H9 (cell line): ENCODE results near the gene PRKAR1A. TPM values are rescaled to one million over a fixed set of nuclear protein-coding genes. Genes with fewer than 3 reads are reported as not detected.

ENCODE experiments used
- DNase-seq: peaks from one replicate; pipeline ENCODE4 v3.0.0-alpha.2; 2017
- H2AFZ ChIP-seq: one replicate; pipeline ENCODE4 v1.6.1; 2013; ENCODE audit warnings: mild to moderate bottlenecking, low read length, control low read depth, moderate library complexity
- H2AK5ac ChIP-seq: 2 replicates; pipeline ENCODE4 v1.6.1; 2013; ENCODE audit warnings: low read length, control low read depth, mixed read lengths; ENCODE audit not compliant: insufficient read length
- H2BK120ac ChIP-seq: one replicate; pipeline ENCODE4 v1.6.1; 2013; ENCODE audit warnings: low read depth, mild to moderate bottlenecking, low read length, control low read depth, inconsistent platforms; ENCODE audit not compliant: poor library complexity, severe bottlenecking
- H2BK12ac ChIP-seq: 2 replicates; pipeline ENCODE4 v1.6.1; 2013; ENCODE audit warnings: low read length, control low read depth, mixed read lengths, low read depth; ENCODE audit not compliant: insufficient read length
- H2BK15ac ChIP-seq: 2 replicates; pipeline ENCODE4 v1.6.1; 2013; ENCODE audit warnings: low read depth, low read length, control low read depth
- H2BK20ac ChIP-seq: one replicate; pipeline ENCODE4 v1.6.1; 2013; ENCODE audit warnings: low read depth, mild to moderate bottlenecking, low read length, control low read depth, inconsistent platforms; ENCODE audit not compliant: poor library complexity, severe bottlenecking
- H2BK5ac ChIP-seq: 2 replicates; pipeline ENCODE4 v1.6.1; 2013; ENCODE audit warnings: low read length, control low read depth, mixed read lengths; ENCODE audit not compliant: insufficient read length
- H3K14ac ChIP-seq: 2 replicates; pipeline ENCODE4 v1.6.1; 2013; ENCODE audit warnings: low read length, control low read depth; ENCODE audit not compliant: insufficient read depth
- H3K18ac ChIP-seq: 2 replicates; pipeline ENCODE4 v1.6.1; 2013; ENCODE audit warnings: low read depth, mild to moderate bottlenecking, mixed read lengths, low read length, control low read depth; ENCODE audit not compliant: insufficient read length
- H3K23ac ChIP-seq: 2 replicates; pipeline ENCODE4 v1.6.1; 2013; ENCODE audit warnings: low read length, control low read depth, mixed read lengths, low read depth; ENCODE audit not compliant: insufficient read length
- H3K23me2 ChIP-seq: 2 replicates; pipeline ENCODE4 v1.6.1; 2013; ENCODE audit warnings: low read depth, mild to moderate bottlenecking, mixed read lengths, low read length, control low read depth; ENCODE audit not compliant: insufficient read length, poor library complexity, severe bottlenecking
- H3K27ac ChIP-seq: 2 replicates; pipeline ENCODE4 v1.5.1; 2013; ENCODE audit warnings: low read length, control low read depth, mixed read lengths, low read depth; ENCODE audit not compliant: insufficient read length
- H3K27me3 ChIP-seq: 2 replicates; pipeline ENCODE4 v1.6.1; 2013; ENCODE audit warnings: low read length, control low read depth, inconsistent platforms; ENCODE audit not compliant: insufficient read depth
- H3K4ac ChIP-seq: 2 replicates; pipeline ENCODE4 v1.6.1; 2013; ENCODE audit warnings: low read depth, mild to moderate bottlenecking, control low read depth, inconsistent platforms, low read length, moderate library complexity
- H3K4me1 ChIP-seq: 2 replicates; pipeline ENCODE4 v1.6.1; 2013; ENCODE audit warnings: low read length, control low read depth, inconsistent platforms; ENCODE audit not compliant: insufficient read depth
- H3K4me2 ChIP-seq: 2 replicates; pipeline ENCODE4 v1.6.1; 2013; ENCODE audit warnings: low read length, control low read depth, mixed read lengths; ENCODE audit not compliant: insufficient read length, insufficient read depth
- H3K56ac ChIP-seq: 2 replicates; pipeline ENCODE4 v1.6.1; 2013; ENCODE audit warnings: low read depth, mild to moderate bottlenecking, mixed read lengths, low read length, control low read depth; ENCODE audit not compliant: insufficient read length
- H3K79me1 ChIP-seq: 2 replicates; pipeline ENCODE4 v1.6.1; 2013; ENCODE audit warnings: low read depth, mild to moderate bottlenecking, moderate library complexity, low read length, control low read depth, inconsistent platforms; ENCODE audit not compliant: insufficient read depth, poor library complexity, severe bottlenecking
- H3K79me2 ChIP-seq: 2 replicates; pipeline ENCODE4 v1.6.1; 2013; ENCODE audit warnings: low read length, control low read depth, inconsistent platforms; ENCODE audit not compliant: insufficient read depth
- H3K9ac ChIP-seq: 2 replicates; pipeline ENCODE4 v1.6.1; 2013; ENCODE audit warnings: low read length, control low read depth, mixed read lengths; ENCODE audit not compliant: insufficient read length; ENCODE audit errors: extremely low read depth
- H3K9me3 ChIP-seq: one replicate; pipeline ENCODE4 v1.6.1; 2013; ENCODE audit warnings: low read depth, low read length, inconsistent platforms; ENCODE audit not compliant: control insufficient read depth
- H3T11ph ChIP-seq: one replicate; pipeline ENCODE4 v1.6.1; 2013; ENCODE audit warnings: mild to moderate bottlenecking, low read length, control low read depth, inconsistent platforms
- H4K20me1 ChIP-seq: one replicate; pipeline ENCODE4 v1.6.1; 2013; ENCODE audit not compliant: control insufficient read depth, insufficient read length, insufficient read depth
- H4K5ac ChIP-seq: 2 replicates; pipeline ENCODE4 v1.6.1; 2013; ENCODE audit warnings: low read depth, mild to moderate bottlenecking, mixed read lengths, low read length, control low read depth; ENCODE audit not compliant: insufficient read length
- H4K8ac ChIP-seq: replicated peaks from 2 replicates; pipeline ENCODE4 v1.6.1; 2013; ENCODE audit warnings: low read length, control low read depth, mixed read lengths, low read depth; ENCODE audit not compliant: insufficient read length
- H4K91ac ChIP-seq: 2 replicates; pipeline ENCODE4 v1.6.1; 2013; ENCODE audit warnings: low read depth, mild to moderate bottlenecking, moderate library complexity, mixed read lengths, low read length, control low read depth; ENCODE audit not compliant: insufficient read length
- H3K27ac Mint-ChIP-seq, 3 experiments: 2 replicates in 2 of 3; 3 replicates in 1 of 3; pipeline ENCODE4 v1.8.0; 2020 to 2021; ENCODE audit warnings: mixed read lengths in 3 of 3, mild to moderate bottlenecking in 1 of 3, moderate library complexity in 1 of 3
- H3K27me3 Mint-ChIP-seq: 2 replicates; pipeline ENCODE4 v1.8.0; 2021; ENCODE audit warnings: low read depth, mild to moderate bottlenecking, moderate library complexity, mixed read lengths
- H3K36me3 Mint-ChIP-seq, 3 experiments: 2 replicates in 2 of 3; 3 replicates in 1 of 3; pipeline ENCODE4 v1.8.0; 2020 to 2021; ENCODE audit warnings: low read depth in 3 of 3, mixed read lengths in 3 of 3; ENCODE audit not compliant: insufficient read depth in 1 of 3
- H3K4me1 Mint-ChIP-seq, 2 experiments: 2 replicates each; pipeline ENCODE4 v1.8.0; 2020; ENCODE audit warnings: mixed read lengths in 2 of 2
- H3K4me3 Mint-ChIP-seq, 2 experiments: 2 replicates in 1 of 2; 3 replicates in 1 of 2; pipeline ENCODE4 v1.8.0; 2020 to 2021; ENCODE audit warnings: mild to moderate bottlenecking in 2 of 2, mixed read lengths in 2 of 2, moderate library complexity in 1 of 2
- H3K9me3 Mint-ChIP-seq, 2 experiments: 2 replicates in 1 of 2; 3 replicates in 1 of 2; pipeline ENCODE4 v1.8.0; 2020; ENCODE audit warnings: mild to moderate bottlenecking in 2 of 2, mixed read lengths in 2 of 2, moderate library complexity in 1 of 2
- CTCF ChIP-seq: fragments of 200-600 bp; sonication (generic); conservative IDR thresholded peaks from 3 replicates; pipeline ENCODE4 v1.8.0; 2021; ENCODE audit warnings: antibody characterized with exemption, mild to moderate bottlenecking
- WGBS: extraction: QIAGEN DNeasy Blood & Tissue Kit; methylation state at CpG from one replicate; pipeline ENCODE4 v1.1.7; 2013; ENCODE audit warnings: missing lambda C conversion rate, low lambda C conversion rate, mixed read lengths; ENCODE audit not compliant: insufficient read length; ENCODE audit errors: extremely low coverage; 5-methylcytosine and 5-hydroxymethylcytosine counted together
- total RNA-seq: library from RNA; stranded (reverse); gene quantifications from 2 replicates; pipeline ENCODE4 v1.2.1, GENCODE V29; 2021

Gene PRKAR1A
- total RNA-seq, 1 experiment from 2014 or later, result 171 TPM

- Histone ChIP-seq H3K4me1 (no peaks in the 10 kb centered on the region), H3K23ac (no peak overlapping the region), H3K18ac (no peak overlapping the region), H3K79me2 (no peaks in the 10 kb centered on the region), H3K56ac (no peak overlapping the region), H2AFZ (no peak overlapping the region), H3K14ac (no peak overlapping the region), H4K20me1 (no peaks in the 10 kb centered on the region), H2BK20ac (no peak overlapping the region), H3K9ac (no peak overlapping the region), H3K9me3 (no peaks in the 10 kb centered on the region), H4K5ac (no peak overlapping the region), H3K4ac (no peak overlapping the region), H3K4me2 (no peak overlapping the region), H4K91ac (no peak overlapping the region), H3T11ph (no peak overlapping the region), H3K23me2 (no peaks in the 10 kb centered on the region), H3K27ac (no peak overlapping the region), H3K27me3 (no peaks in the 10 kb centered on the region), H2BK15ac (no peak overlapping the region), H2BK120ac (no peak overlapping the region), H2BK12ac (no peak overlapping the region), H3K79me1 (no peaks in the 10 kb centered on the region), H2AK5ac (no peak overlapping the region), H2BK5ac (no peak overlapping the region), H4K8ac (no peak overlapping the region)
- peaks cover 0 to 17% (median 9%) of the 10 kb centered on the region in 3 experiments; a peak in 3 of 7 replicates for H3K36me3 Mint-ChIP-seq
- DNase-seq, result no peak
- peaks cover 10 to 14% of the 10 kb centered on the region in 2 experiments for H3K4me1 Mint-ChIP-seq
- no CpG with 5 or more reads among the region's 8 CpGs for WGBS
- H3K27me3 Mint-ChIP-seq, result no peaks in the 10 kb centered on the region
- H3K4me3 Mint-ChIP-seq, result no peak overlapping the region
- TF ChIP-seq CTCF, result no peak
- H3K9me3 Mint-ChIP-seq, result no peaks in the 10 kb centered on the region; a peak in 2 of 5 replicates
- no peak overlapping the region; a peak in 1 of 7 replicates for H3K27ac Mint-ChIP-seq
These were observed 67.1 kb downstream of the PRKAR1A start for GRCh38 chr17:68579194-68579927.
